Activated CD4-positive, alpha-beta T cell treated with anti-CD3 and anti-CD28 coated beads for 36 hours (primary cell): Measurements from ENCODE around the gene SMCO4. TPM values are rescaled to one million over a fixed set of nuclear protein-coding genes. Genes with fewer than 3 reads are reported as not detected.

Experiments used
- ATAC-seq: fragments of 200-7000 bp; cut with Tn5 transposase; one replicate; pipeline ENCODE4 v1.10.0; 2021; ENCODE audit warnings: mild to moderate bottlenecking, moderate library complexity
- CTCF ChIA-PET: fragments of 350-600 bp; sonication (Branson Sonifier 250); formaldehyde crosslinking; loops from one replicate; lab custom pipeline; 2021; ENCODE audit warnings: antibody characterized with exemption; lab: Charles Lee
- POLR2A ChIA-PET: fragments of 350-600 bp; sonication (Branson Sonifier 250); formaldehyde crosslinking; loops from one replicate; lab custom pipeline; 2021; ENCODE audit warnings: antibody characterized with exemption, inconsistent platforms; lab: Charles Lee
- DNase-seq: peaks from one replicate; pipeline ENCODE4 v3.0.0-alpha.2; 2020
- H3K27ac Mint-ChIP-seq: one replicate; pipeline ENCODE4 v1.8.0; 2021; ENCODE audit warnings: mixed read lengths
- H3K27me3 Mint-ChIP-seq: one replicate; pipeline ENCODE4 v1.8.0; 2021; ENCODE audit warnings: mixed read lengths
- H3K36me3 Mint-ChIP-seq: one replicate; pipeline ENCODE4 v1.8.0; 2021; ENCODE audit warnings: low read depth, mixed read lengths
- H3K4me1 Mint-ChIP-seq: one replicate; pipeline ENCODE4 v1.8.0; 2021; ENCODE audit warnings: mixed read lengths
- H3K4me3 Mint-ChIP-seq: one replicate; pipeline ENCODE4 v1.8.0; 2021; ENCODE audit warnings: mild to moderate bottlenecking, moderate library complexity, mixed read lengths
- H3K9me3 Mint-ChIP-seq: one replicate; pipeline ENCODE4 v1.8.0; 2021; ENCODE audit warnings: low read depth, mixed read lengths
- intact Hi-C, 2 experiments: fragments of 100-400 bp; cut with DNase I in 1 of 2; cut with micrococcal nuclease in 1 of 2; formaldehyde crosslinking; loops; one replicate each; pipeline versions ENCODE4 v1.14.2 to v1.15.1; 2022 to 2024; cut with DNase I, micrococcal nuclease
- total RNA-seq, 2 experiments: library from RNA; stranded (reverse); gene quantifications; one replicate each; pipeline ENCODE4 v1.2.3, GENCODE V29; 2021

The SMCO4 gene
- total RNA-seq, 2 experiments from 2014 or later = 24.5 to 24.6 TPM

GRCh38 chr11:93498161-93498560, 45.0 kb downstream of the SMCO4 start:
- DNase-seq = no peak
- Mint-ChIP-seq H3K9me3 (no peaks in the 10 kb centered on the region), H3K27ac (no peak overlapping the region), H3K36me3 (peaks cover 4% of the 10 kb centered on the region), H3K4me3 (no peak overlapping the region), H3K27me3 (no peaks in the 10 kb centered on the region), H3K4me1 (no peaks in the 10 kb centered on the region)
- POLR2A ChIA-PET = no interaction called here
- ATAC-seq = no peak
- CTCF ChIA-PET = interaction anchor here (1.0 kb wide), 1 partner anchor 17 kb away, joined by 3 read pairs; no protein-coding TSS in a partner anchor
- intact Hi-C loops = no loop called here

- Mint-ChIP-seq H3K27ac (no peak overlapping the region), H3K27me3 (no peaks in the 10 kb centered on the region), H3K4me1 (no peaks in the 10 kb centered on the region), H3K9me3 (no peaks in the 10 kb centered on the region), H3K36me3 (peaks cover 4% of the 10 kb centered on the region), H3K4me3 (no peak overlapping the region)
- no peak for DNase-seq
- intact Hi-C loops = no loop called here
- ChIA-PET CTCF (no interaction called here), POLR2A (no interaction called here)
- ATAC-seq = no peak
Observed at GRCh38 chr11:93497596-93497995, 45.6 kb downstream of the SMCO4 start.

- ChIA-PET POLR2A (no interaction called here), CTCF (no interaction called here)
- Mint-ChIP-seq H3K36me3 (peaks cover 4% of the 10 kb centered on the region), H3K27me3 (no peaks in the 10 kb centered on the region), H3K4me3 (no peak overlapping the region), H3K27ac (no peak overlapping the region), H3K4me1 (no peaks in the 10 kb centered on the region), H3K9me3 (no peaks in the 10 kb centered on the region)
- DNase-seq (no peak), ATAC-seq (no peak)
- intact Hi-C loops = no loop called here
Observed at GRCh38 chr11:93494357-93494756, 48.8 kb downstream of the SMCO4 start.

- peaks cover 4% of the 10 kb centered on the region for H3K36me3 Mint-ChIP-seq
- DNase-seq = no peak
- H3K9me3 Mint-ChIP-seq = no peaks in the 10 kb centered on the region
- intact Hi-C loops = no loop called here
- no peak overlapping the region for H3K4me3 Mint-ChIP-seq
- POLR2A ChIA-PET = interaction anchor here (0.5 kb wide), 1 partner anchor 52 kb away, joined by 5 read pairs; no protein-coding TSS in a partner anchor
- ATAC-seq = no peak
- CTCF ChIA-PET = no interaction called here
- no peaks in the 10 kb centered on the region for H3K4me1 Mint-ChIP-seq
- H3K27ac Mint-ChIP-seq = no peak overlapping the region
- no peaks in the 10 kb centered on the region for H3K27me3 Mint-ChIP-seq
Observed at GRCh38 chr11:93493252-93493897, 49.8 kb downstream of the SMCO4 start.

GRCh38 chr11:93492464-93493251, 50.5 kb downstream of the SMCO4 start:
- no peak for ATAC-seq
- Mint-ChIP-seq H3K27ac (no peak overlapping the region), H3K4me3 (no peak overlapping the region), H3K4me1 (no peaks in the 10 kb centered on the region), H3K36me3 (peaks cover 4% of the 10 kb centered on the region), H3K27me3 (no peaks in the 10 kb centered on the region), H3K9me3 (no peaks in the 10 kb centered on the region)
- DNase-seq = no peak
- ChIA-PET CTCF (interaction anchor here (0.6 kb wide), 2 partner anchors 50 to 93 kb away, joined by 3 read pairs; no protein-coding TSS in a partner anchor), POLR2A (interaction anchor here (0.5 kb wide), 1 partner anchor 53 kb away, joined by 5 read pairs; no protein-coding TSS in a partner anchor)
- intact Hi-C loops = no loop called here

GRCh38 chr11:93491973-93492372, 51.2 kb downstream of the SMCO4 start:
- no peak for DNase-seq
- intact Hi-C loops = no loop called here

GRCh38 chr11:93490996-93491618, 52.1 kb downstream of the SMCO4 start:
- no peak for ATAC-seq

More at GRCh38 chr11:93491973-93492372, 51.2 kb downstream of the SMCO4 start:
- no peak overlapping the region for H3K27ac Mint-ChIP-seq
- no peak for ATAC-seq
- H3K4me3 Mint-ChIP-seq = no peak overlapping the region
- no peaks in the 10 kb centered on the region for H3K27me3 Mint-ChIP-seq
- H3K9me3 Mint-ChIP-seq = no peaks in the 10 kb centered on the region
- ChIA-PET POLR2A (no interaction called here), CTCF (interaction anchor here (0.6 kb wide), 2 partner anchors 50 to 94 kb away, joined by 3 read pairs; no protein-coding TSS in a partner anchor)
- H3K36me3 Mint-ChIP-seq = peaks cover 4% of the 10 kb centered on the region
- no peaks in the 10 kb centered on the region for H3K4me1 Mint-ChIP-seq

GRCh38 chr11:93489841-93490240, 53.4 kb downstream of the SMCO4 start:
- ChIA-PET CTCF (interaction anchor here (0.8 to 1.0 kb wide), 2 partner anchors 40 to 52 kb away, joined by 3 read pairs; no protein-coding TSS in a partner anchor), POLR2A (no interaction called here)
- DNase-seq = no peak
- intact Hi-C loops = no loop called here
- no peak overlapping the region for H3K4me3 Mint-ChIP-seq
- ATAC-seq = no peak
- no peaks in the 10 kb centered on the region for H3K27me3 Mint-ChIP-seq
- no peaks in the 10 kb centered on the region for H3K4me1 Mint-ChIP-seq
- H3K9me3 Mint-ChIP-seq = no peaks in the 10 kb centered on the region
- H3K36me3 Mint-ChIP-seq = no peaks in the 10 kb centered on the region
- H3K27ac Mint-ChIP-seq = no peak overlapping the region

More at GRCh38 chr11:93490996-93491618, 52.1 kb downstream of the SMCO4 start:
- no peak overlapping the region for H3K27ac Mint-ChIP-seq
- intact Hi-C loops = no loop called here
- peaks cover 4% of the 10 kb centered on the region for H3K36me3 Mint-ChIP-seq
- no peaks in the 10 kb centered on the region for H3K27me3 Mint-ChIP-seq
- no peak for DNase-seq
- ChIA-PET POLR2A (no interaction called here), CTCF (no interaction called here)
- H3K4me3 Mint-ChIP-seq = no peak overlapping the region
- H3K9me3 Mint-ChIP-seq = no peaks in the 10 kb centered on the region
- no peaks in the 10 kb centered on the region for H3K4me1 Mint-ChIP-seq

GRCh38 chr11:93487032-93487483, 56.1 kb downstream of the SMCO4 start:
- intact Hi-C loops = no loop called here

GRCh38 chr11:93485983-93486382, 57.2 kb downstream of the SMCO4 start:
- Mint-ChIP-seq H3K36me3 (no peaks in the 10 kb centered on the region), H3K27ac (no peak overlapping the region), H3K9me3 (no peaks in the 10 kb centered on the region), H3K4me1 (no peaks in the 10 kb centered on the region), H3K27me3 (no peaks in the 10 kb centered on the region), H3K4me3 (no peak overlapping the region)
- ATAC-seq = no peak
- DNase-seq = no peak
- intact Hi-C loops = no loop called here
- CTCF ChIA-PET = interaction anchor here (0.6 kb wide), 1 partner anchor 31 kb away, joined by 3 read pairs; no protein-coding TSS in a partner anchor
- POLR2A ChIA-PET = no interaction called here

More at GRCh38 chr11:93487032-93487483, 56.1 kb downstream of the SMCO4 start:
- DNase-seq (no peak), ATAC-seq (no peak)
- no peaks in the 10 kb centered on the region for H3K4me1 Mint-ChIP-seq
- H3K36me3 Mint-ChIP-seq = no peaks in the 10 kb centered on the region
- H3K9me3 Mint-ChIP-seq = no peaks in the 10 kb centered on the region
- H3K4me3 Mint-ChIP-seq = no peak overlapping the region
- ChIA-PET POLR2A (no interaction called here), CTCF (no interaction called here)
- no peaks in the 10 kb centered on the region for H3K27me3 Mint-ChIP-seq
- no peak overlapping the region for H3K27ac Mint-ChIP-seq

GRCh38 chr11:93484716-93485115, 58.5 kb downstream of the SMCO4 start:
- DNase-seq (no peak), ATAC-seq (no peak)
- H3K4me3 Mint-ChIP-seq = no peak overlapping the region
- intact Hi-C loops = no loop called here
- H3K4me1 Mint-ChIP-seq = no peaks in the 10 kb centered on the region
- CTCF ChIA-PET = no interaction called here
- H3K27ac Mint-ChIP-seq = no peak overlapping the region
- POLR2A ChIA-PET = interaction anchor here (0.7 kb wide), 1 partner anchor 165 kb away, joined by 3 read pairs; no protein-coding TSS in a partner anchor
- H3K27me3 Mint-ChIP-seq = no peaks in the 10 kb centered on the region
- H3K9me3 Mint-ChIP-seq = no peaks in the 10 kb centered on the region
- H3K36me3 Mint-ChIP-seq = no peaks in the 10 kb centered on the region
